Prostate gland (tissue), 2 donors: ENCODE data around the gene ELOVL7.

ENCODE experiments used
- CTCF ChIP-seq, 4 experiments: fragments of 200-600 bp in 2 of 4; fragments of 450-650 bp in 2 of 4; sonication (generic) in 2 of 4; IDR thresholded peaks; 1 replicate in 3 of 4; 2 replicates in 1 of 4; pipeline ENCODE4 v1.5.1; 2016 to 2019; ENCODE audit warnings: antibody characterized with exemption in 4 of 4, mild to moderate bottlenecking in 2 of 4, moderate library complexity in 2 of 4
- POLR2A ChIP-seq: fragments of 450-650 bp; IDR thresholded peaks from one replicate; pipeline ENCODE4 v1.6.1; 2016; ENCODE audit warnings: antibody characterized with exemption, mild to moderate bottlenecking
- POLR2AphosphoS5 ChIP-seq: sonication (generic); formaldehyde crosslinking; IDR thresholded peaks from one replicate; pipeline ENCODE4 v1.6.1; 2017; ENCODE audit warnings: antibody characterized with exemption

DNA sequence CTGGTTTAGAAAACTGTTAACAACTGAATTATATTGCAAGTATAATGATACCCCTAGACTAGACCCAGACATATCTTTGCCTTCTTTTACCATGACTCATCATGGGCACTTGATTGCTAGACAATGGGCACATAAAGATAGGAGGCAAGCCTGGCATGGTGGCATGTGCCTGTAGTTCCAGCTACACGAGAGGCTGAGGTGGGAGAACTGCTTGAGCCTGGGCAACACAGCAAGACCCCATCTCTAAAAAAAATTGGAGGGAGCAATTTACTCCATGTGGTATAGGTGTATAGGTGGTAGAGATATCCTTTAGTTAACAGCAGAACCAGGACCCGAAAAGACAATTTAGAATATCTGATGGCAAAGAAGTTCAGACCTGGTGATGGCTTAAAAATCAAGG lies 51.6 kb downstream of the ELOVL7 start:
- TF ChIP-seq CTCF (IDR thresholded peaks at IDR 0.05): no peak
- no peak for TF ChIP-seq POLR2A
- no peak for TF ChIP-seq POLR2AphosphoS5
